ACC112 (cell line): ENCODE data around the gene CGNL1.

Experiments
- H2AFZ ChIP-seq: fragments of 200-600 bp; sonication (generic); one replicate; pipeline ENCODE4 v1.6.0; 2017; ENCODE audit warnings: antibody characterized with exemption, low read length; ENCODE audit not compliant: unreplicated experiment
- H3K27ac ChIP-seq: fragments of 200-600 bp; sonication (generic); 2 replicates; pipeline ENCODE4 v1.5.1; 2014; ENCODE audit warnings: low read depth, mild to moderate bottlenecking, antibody characterized with exemption, low read length, moderate library complexity
- H3K27me3 ChIP-seq: fragments of 200-600 bp; sonication (generic); 2 replicates; pipeline ENCODE4 v1.6.1; 2014; ENCODE audit warnings: mild to moderate bottlenecking, antibody characterized with exemption, low read length, moderate library complexity, mixed read lengths; ENCODE audit not compliant: insufficient read depth
- H3K36me3 ChIP-seq: fragments of 200-600 bp; sonication (generic); 2 replicates; pipeline ENCODE4 v1.6.1; 2016; ENCODE audit warnings: mild to moderate bottlenecking, antibody characterized with exemption, low read length, moderate library complexity, mixed read lengths; ENCODE audit not compliant: insufficient read depth
- H3K4me1 ChIP-seq: fragments of 200-600 bp; sonication (generic); one replicate; pipeline ENCODE4 v1.6.1; 2016; ENCODE audit warnings: low read length, mixed read lengths; ENCODE audit not compliant: insufficient read depth, unreplicated experiment, control insufficient read depth
- H3K4me3 ChIP-seq: fragments of 200-600 bp; sonication (generic); 2 replicates; pipeline ENCODE4 v1.5.1; 2014; ENCODE audit warnings: mild to moderate bottlenecking, low read depth, low read length
- H3K79me2 ChIP-seq: fragments of 200-600 bp; sonication (generic); one replicate; pipeline ENCODE4 v1.6.0; 2016; ENCODE audit warnings: low read length; ENCODE audit not compliant: control insufficient read depth, unreplicated experiment, insufficient read depth

Gene CGNL1

DNA sequence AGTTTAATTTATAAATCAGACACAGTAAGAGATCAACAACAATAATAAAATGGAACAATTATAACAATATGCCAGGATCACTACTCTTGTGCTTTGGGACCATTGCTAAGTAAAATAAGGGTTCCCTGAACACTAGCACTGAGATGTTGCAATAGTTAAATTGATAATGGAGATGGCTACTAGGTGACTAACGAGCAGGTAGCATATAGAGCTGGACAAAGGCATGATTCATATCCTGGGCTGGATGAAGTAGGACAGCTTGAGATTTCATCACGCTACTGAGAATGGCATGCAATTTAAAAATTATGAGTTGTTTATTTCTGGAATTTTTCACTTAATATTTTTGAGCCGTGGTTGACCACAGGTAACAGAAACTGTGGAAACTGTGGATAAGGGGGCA is 194.7 kb downstream of the CGNL1 start:
- Histone ChIP-seq H3K27ac (no peak overlapping the region; the same call in 1 of the 2 replicates), H3K27me3 (no peaks in the 10 kb centered on the region), H3K4me3 (no peak overlapping the region; the same call in 1 of the 2 replicates), H3K36me3 (no peaks in the 10 kb centered on the region), H3K79me2 (no peaks in the 10 kb centered on the region), H3K4me1 (peaks cover 23% of the 10 kb centered on the region), H2AFZ (no peak overlapping the region)

DNA sequence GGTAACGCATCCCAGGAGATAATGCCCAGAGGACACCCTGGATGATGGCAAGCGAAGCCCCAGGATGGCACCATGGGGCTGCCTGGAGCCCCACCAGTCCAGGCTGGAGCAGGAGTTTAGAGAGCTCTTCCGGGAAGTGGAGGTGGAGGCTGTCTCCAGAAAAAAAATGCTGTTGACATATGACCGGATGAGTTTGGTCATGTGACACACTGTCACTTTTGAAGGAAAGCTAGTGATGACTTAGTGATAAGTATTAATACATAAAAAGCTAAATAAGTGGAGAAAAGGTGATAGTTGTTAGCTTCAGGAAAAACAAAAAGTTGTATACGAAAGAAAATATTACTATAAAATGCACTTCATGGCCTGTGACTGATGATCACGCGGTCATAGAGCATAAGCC is 195.4 kb downstream of the CGNL1 start:
- Histone ChIP-seq H3K27ac (no peak overlapping the region), H3K4me1 (peaks cover 23% of the 10 kb centered on the region), H3K4me3 (no peak overlapping the region; the same call in 1 of the 2 replicates)

DNA sequence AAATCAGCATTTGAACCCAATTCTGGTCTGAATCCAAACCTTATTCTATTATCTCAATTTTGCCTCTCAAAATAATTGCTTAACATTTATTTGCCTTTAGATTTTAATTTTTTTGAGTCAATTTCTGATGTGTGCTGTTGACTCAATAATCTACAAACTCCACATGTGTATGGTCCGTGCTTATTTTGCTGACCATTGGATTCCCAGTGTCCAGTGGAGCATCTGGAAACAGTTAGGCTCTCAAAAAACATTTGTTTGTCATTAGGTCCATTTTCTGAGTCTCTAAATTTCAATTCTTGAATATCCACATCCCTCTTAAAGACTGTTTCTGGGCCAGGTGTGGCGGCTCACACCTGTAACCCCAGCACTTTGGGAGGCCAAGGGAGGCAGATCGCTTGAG is 196.2 kb downstream of the CGNL1 start:
- H3K4me3 ChIP-seq, result no peak overlapping the region
- no peak overlapping the region for H2AFZ ChIP-seq
- peaks cover 3% of the 10 kb centered on the region; the same call in 1 of the 2 replicates for H3K27me3 ChIP-seq
- no peak overlapping the region for H3K27ac ChIP-seq
- H3K36me3 ChIP-seq, result no peaks in the 10 kb centered on the region
- H3K4me1 ChIP-seq, result peaks cover 19% of the 10 kb centered on the region
- no peaks in the 10 kb centered on the region for H3K79me2 ChIP-seq

More for the DNA sequence above, 195.4 kb downstream of the CGNL1 start:
- H3K36me3 ChIP-seq, result no peaks in the 10 kb centered on the region
- no peaks in the 10 kb centered on the region for H3K79me2 ChIP-seq
- no peaks in the 10 kb centered on the region for H3K27me3 ChIP-seq
- no peak overlapping the region for H2AFZ ChIP-seq

DNA sequence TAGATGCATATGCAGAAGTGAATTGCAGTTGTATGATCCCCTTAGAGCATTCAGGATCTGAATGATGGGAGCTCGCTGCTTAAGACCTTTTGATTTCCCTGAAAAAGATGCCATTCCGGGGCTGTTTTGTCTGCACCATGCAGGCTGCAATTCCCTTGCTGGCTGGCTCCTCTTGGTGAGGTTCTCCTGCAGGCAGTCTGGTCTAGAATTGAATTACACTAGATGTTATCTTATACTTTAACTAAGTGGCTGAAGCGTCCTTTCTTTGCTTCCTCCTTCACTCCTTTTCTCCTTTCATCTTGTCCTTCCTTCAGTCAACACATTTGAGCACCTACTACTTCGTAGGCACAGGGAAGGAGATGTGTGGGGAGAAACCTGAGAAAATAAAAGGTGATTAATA is 196.8 kb downstream of the CGNL1 start:
- H2AFZ ChIP-seq, result no peak overlapping the region
- no peaks in the 10 kb centered on the region for H3K36me3 ChIP-seq
- H3K79me2 ChIP-seq, result no peaks in the 10 kb centered on the region
- H3K4me1 ChIP-seq, result peaks cover 19% of the 10 kb centered on the region
- H3K27ac ChIP-seq, result no peak overlapping the region
- peaks cover 6% of the 10 kb centered on the region for H3K27me3 ChIP-seq
- no peak overlapping the region for H3K4me3 ChIP-seq

GRCh38 chr15:57575363-57575762 is 199.1 kb downstream of the CGNL1 start:
- Histone ChIP-seq H3K4me3 (no peak overlapping the region), H3K4me1 (peaks cover 16% of the 10 kb centered on the region), H3K27ac (no peak overlapping the region), H3K36me3 (no peaks in the 10 kb centered on the region), H2AFZ (no peak overlapping the region), H3K27me3 (peaks cover 13% of the 10 kb centered on the region), H3K79me2 (no peaks in the 10 kb centered on the region)

DNA sequence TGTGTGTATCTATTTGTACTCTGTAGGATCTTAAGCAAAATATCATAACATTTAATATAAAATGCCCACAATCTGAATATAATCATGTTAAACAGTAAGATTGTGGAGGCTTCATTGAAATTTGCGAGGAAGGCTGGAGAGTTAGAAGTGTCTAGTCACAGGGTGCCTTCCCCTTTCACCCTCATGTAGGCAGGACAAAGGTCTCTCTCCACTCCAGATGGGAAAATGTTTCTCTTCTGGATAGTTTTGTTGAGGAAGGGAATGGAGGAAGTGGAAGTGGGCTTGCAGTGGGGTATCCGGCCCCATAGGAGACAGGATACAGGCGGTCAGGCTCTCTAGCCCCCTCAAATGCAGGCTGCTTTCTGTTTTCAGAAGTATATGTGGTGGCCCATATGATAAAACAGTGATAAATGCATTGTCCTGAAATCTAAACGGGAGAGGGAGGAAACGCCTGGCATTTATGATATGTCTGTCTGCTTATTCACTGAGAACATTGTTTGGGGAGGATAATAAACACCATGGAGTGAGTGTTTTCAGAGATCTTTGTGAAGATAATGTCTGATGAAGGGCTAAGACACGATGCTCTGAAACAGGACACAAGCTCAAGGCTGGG is 202.1 kb downstream of the CGNL1 start:
- Histone ChIP-seq H3K36me3 (no peaks in the 10 kb centered on the region), H3K27me3 (peaks cover 32% of the 10 kb centered on the region), H3K4me3 (no peak overlapping the region), H3K4me1 (no peaks in the 10 kb centered on the region), H3K79me2 (no peaks in the 10 kb centered on the region), H2AFZ (no peak overlapping the region), H3K27ac (no peak overlapping the region)

DNA sequence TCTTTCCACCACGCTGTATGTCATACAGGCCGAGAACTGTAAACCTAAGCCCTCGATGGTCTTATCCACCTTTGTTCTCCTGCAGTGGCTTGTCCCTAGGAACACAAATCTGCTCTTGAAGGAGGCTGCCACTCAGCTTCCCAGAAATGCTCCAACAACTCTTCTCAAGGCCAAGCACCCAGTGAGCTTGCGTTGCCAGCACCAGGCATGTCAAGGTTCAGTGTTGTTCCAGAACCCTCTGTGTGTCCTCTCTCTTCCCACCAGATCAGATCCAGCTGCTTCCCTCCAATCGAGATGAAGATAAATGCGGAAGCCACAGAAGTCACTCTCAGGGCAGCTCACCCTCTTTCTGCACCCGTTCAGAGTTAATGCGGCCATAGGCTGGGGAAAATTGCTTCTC is 204.1 kb downstream of the CGNL1 start:
- H3K27ac ChIP-seq, result no peak overlapping the region
- no peak overlapping the region for H2AFZ ChIP-seq
- peaks cover 32% of the 10 kb centered on the region for H3K27me3 ChIP-seq
- H3K4me1 ChIP-seq, result no peaks in the 10 kb centered on the region
- H3K79me2 ChIP-seq, result no peaks in the 10 kb centered on the region
- H3K36me3 ChIP-seq, result no peaks in the 10 kb centered on the region
- H3K4me3 ChIP-seq, result no peak overlapping the region

- Histone ChIP-seq H3K27me3 (peaks cover 32% of the 10 kb centered on the region), H3K4me1 (no peaks in the 10 kb centered on the region), H3K4me3 (no peak overlapping the region), H2AFZ (no peak overlapping the region), H3K27ac (no peak overlapping the region), H3K36me3 (no peaks in the 10 kb centered on the region), H3K79me2 (no peaks in the 10 kb centered on the region)
These were observed 204.6 kb downstream of the CGNL1 start for GRCh38 chr15:57580866-57581265.

DNA sequence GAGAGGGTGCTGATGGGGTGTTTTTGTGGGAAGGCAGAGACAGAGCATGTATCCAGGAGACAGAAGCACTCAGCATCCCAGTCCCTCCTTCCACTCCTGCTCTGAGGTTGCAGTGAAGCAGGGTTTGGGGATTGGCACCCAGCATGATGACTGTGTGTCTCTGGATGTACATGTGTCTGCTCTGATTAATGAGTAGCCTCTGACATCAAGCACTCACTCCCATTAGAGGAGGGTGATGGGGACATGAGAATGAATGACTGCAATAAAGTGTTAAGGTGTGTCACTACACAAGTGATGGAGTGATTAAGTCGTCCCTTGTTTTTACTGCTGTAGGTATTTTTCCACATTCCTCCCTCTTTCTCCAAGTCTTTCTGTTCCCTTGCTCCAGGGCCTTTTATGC is 205.8 kb downstream of the CGNL1 start:
- Histone ChIP-seq H3K4me1 (peaks cover 5% of the 10 kb centered on the region), H2AFZ (no peak overlapping the region), H3K27ac (no peak overlapping the region), H3K4me3 (no peak overlapping the region), H3K36me3 (no peaks in the 10 kb centered on the region), H3K79me2 (no peaks in the 10 kb centered on the region), H3K27me3 (peaks cover 32% of the 10 kb centered on the region)

DNA sequence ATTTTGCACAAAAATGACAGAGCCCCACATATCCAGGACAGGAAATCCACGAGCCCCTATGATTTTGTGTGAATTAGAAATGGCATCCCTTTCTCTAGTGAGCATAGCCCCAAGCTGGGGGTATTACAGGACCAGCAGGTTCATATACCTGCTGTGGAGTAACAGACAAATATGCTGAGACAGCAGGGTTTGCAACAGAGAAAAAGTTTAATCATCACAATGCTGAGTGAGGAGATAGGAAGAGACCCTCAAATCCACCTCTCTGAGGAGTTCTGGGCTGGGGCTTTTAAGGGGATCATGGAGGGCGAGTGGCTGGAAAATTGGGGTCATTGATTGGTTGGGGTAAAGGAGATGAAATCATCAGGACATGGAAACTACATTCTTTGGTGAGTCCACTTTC is 207.0 kb downstream of the CGNL1 start:
- Histone ChIP-seq H3K4me1 (peaks cover 17% of the 10 kb centered on the region), H3K4me3 (no peak overlapping the region), H3K27ac (no peak overlapping the region), H3K36me3 (no peaks in the 10 kb centered on the region), H3K27me3 (peaks cover 24% of the 10 kb centered on the region), H3K79me2 (no peaks in the 10 kb centered on the region), H2AFZ (no peak overlapping the region)

- Histone ChIP-seq H3K4me3 (no peak overlapping the region), H3K27ac (no peak overlapping the region), H2AFZ (no peak overlapping the region), H3K4me1 (peaks cover 21% of the 10 kb centered on the region), H3K36me3 (no peaks in the 10 kb centered on the region), H3K27me3 (peaks cover 22% of the 10 kb centered on the region; the same call in 1 of the 2 replicates), H3K79me2 (no peaks in the 10 kb centered on the region)
These were observed 207.4 kb downstream of the CGNL1 start for GRCh38 chr15:57583720-57584119.
